ENCODE measurements around the gene TCTA.

The TCTA gene

GRCh38 chr3:49399461-49399860 lies 12.8 kb upstream of the TCTA start:
- TF ChIP-seq NFIC (IDR thresholded peaks at IDR 0.05) (no peak), RAD21 (IDR thresholded peaks at IDR 0.05; ENCODE audit: low read depth) (no peak), TAF1 (IDR thresholded peaks at IDR 0.05; ENCODE audit: low read depth) (no peak)

- TF ChIP-seq USF1 (IDR thresholded peaks at IDR 0.05) (no peak), TAF1 (IDR thresholded peaks at IDR 0.05; ENCODE audit: low read depth) (no peak), EP300 (IDR thresholded peaks at IDR 0.05; ENCODE audit: borderline replicate concordance) (no peak), MAX (IDR thresholded peaks at IDR 0.05) (no peak), CREB1 (IDR thresholded peaks at IDR 0.05; ENCODE audit: low read depth) (no peak), TCF12 (IDR thresholded peaks at IDR 0.05; ENCODE audit: low read depth) (no peak), CEBPB (IDR thresholded peaks at IDR 0.05) (no peak), REST (IDR thresholded peaks at IDR 0.05; ENCODE audit: low read depth) (no peak), NFIC (IDR thresholded peaks at IDR 0.05) (no peak), FOXM1 (IDR thresholded peaks at IDR 0.05; ENCODE audit: borderline replicate concordance, low read depth) (no peak)
These were observed 10.5 kb upstream of the TCTA start for GRCh38 chr3:49401766-49402165.

- no peak for TF ChIP-seq ZBTB7A (IDR thresholded peaks at IDR 0.05; ENCODE audit: low read depth)
- no peak for TF ChIP-seq NFIC (IDR thresholded peaks at IDR 0.05)
- TF ChIP-seq CREB1 (IDR thresholded peaks at IDR 0.05; ENCODE audit: low read depth) = no peak
- no peak for TF ChIP-seq USF1 (IDR thresholded peaks at IDR 0.05)
- no peak for TF ChIP-seq EP300 (IDR thresholded peaks at IDR 0.05; ENCODE audit: borderline replicate concordance)
- TF ChIP-seq TAF1 (IDR thresholded peaks at IDR 0.05; ENCODE audit: low read depth) = no peak
- TF ChIP-seq CEBPB (IDR thresholded peaks at IDR 0.05) = no peak
- no peak for TF ChIP-seq FOXM1 (IDR thresholded peaks at IDR 0.05; ENCODE audit: borderline replicate concordance, low read depth)
- TF ChIP-seq EGR1 (IDR thresholded peaks at IDR 0.05) = no peak
- no peak for TF ChIP-seq TCF12 (IDR thresholded peaks at IDR 0.05; ENCODE audit: low read depth)
- no peak for TF ChIP-seq REST (IDR thresholded peaks at IDR 0.05; ENCODE audit: low read depth)
- no peak for TF ChIP-seq RAD21 (IDR thresholded peaks at IDR 0.05; ENCODE audit: low read depth)
- no peak for TF ChIP-seq TEAD4 (IDR thresholded peaks at IDR 0.05)
- no peak for TF ChIP-seq MAX (IDR thresholded peaks at IDR 0.05)
- no peak for TF ChIP-seq YY1 (IDR thresholded peaks at IDR 0.05; ENCODE audit: low read depth)
These were observed 8.3 kb upstream of the TCTA start for GRCh38 chr3:49403891-49404290.

GRCh38 chr3:49406571-49407565 lies 5.4 kb upstream of the TCTA start:
- TF ChIP-seq TCF12 (IDR thresholded peaks at IDR 0.05; ENCODE audit: low read depth) = no peak
- TF ChIP-seq EGR1 (IDR thresholded peaks at IDR 0.05) = no peak
- TF ChIP-seq NFIC (IDR thresholded peaks at IDR 0.05) = no peak
- TF ChIP-seq TAF1 (IDR thresholded peaks at IDR 0.05; ENCODE audit: low read depth) = no peak
- no peak for TF ChIP-seq USF1 (IDR thresholded peaks at IDR 0.05)
- no peak for TF ChIP-seq FOXM1 (IDR thresholded peaks at IDR 0.05; ENCODE audit: borderline replicate concordance, low read depth)
- no peak for TF ChIP-seq RAD21 (IDR thresholded peaks at IDR 0.05; ENCODE audit: low read depth)
- TF ChIP-seq CEBPB (IDR thresholded peaks at IDR 0.05) = no peak
- no peak for TF ChIP-seq ZBTB7A (IDR thresholded peaks at IDR 0.05; ENCODE audit: low read depth)
- TF ChIP-seq REST (IDR thresholded peaks at IDR 0.05; ENCODE audit: low read depth) = no peak

Measured in Ishikawa (cell line).